ENCODE results near the gene IL24.

The IL24 gene

GRCh38 chr1:206907304-206907991, 10.2 kb downstream of the IL24 start:
- H3K36me3 ChIP-seq (ENCODE audit: insufficient read depth, low read length), result no peaks in the 10 kb centered on the region
- peaks cover 31% of the 10 kb centered on the region for H3K4me1 ChIP-seq (ENCODE audit: control insufficient read depth, insufficient read depth, low read length)
- no peak overlapping the region for H3K9ac ChIP-seq (ENCODE audit: low read depth, low read length)

GRCh38 chr1:206908038-206908437, 10.8 kb downstream of the IL24 start:
- H3K9ac ChIP-seq (ENCODE audit: low read depth, low read length), result no peak overlapping the region
- H3K4me3 ChIP-seq (ENCODE audit: low read length), result no peak overlapping the region
- H3K4me2 ChIP-seq (ENCODE audit: low read length), result no peak overlapping the region
- peaks cover 8% of the 10 kb centered on the region for H3K27me3 ChIP-seq (ENCODE audit: control insufficient read depth, insufficient read depth, low read length)
- no peaks in the 10 kb centered on the region for H3K36me3 ChIP-seq (ENCODE audit: insufficient read depth, low read length)
- H3K4me1 ChIP-seq (ENCODE audit: control insufficient read depth, insufficient read depth, low read length), result peaks cover 31% of the 10 kb centered on the region
- no peaks in the 10 kb centered on the region for H3K9me3 ChIP-seq (replicated peaks; ENCODE audit: low read length)

More at GRCh38 chr1:206907304-206907991, 10.2 kb downstream of the IL24 start:
- H3K27me3 ChIP-seq (ENCODE audit: control insufficient read depth, insufficient read depth, low read length), result peaks cover 4% of the 10 kb centered on the region
- H3K4me2 ChIP-seq (ENCODE audit: low read length), result no peak overlapping the region
- H3K9me3 ChIP-seq (replicated peaks; ENCODE audit: low read length), result no peaks in the 10 kb centered on the region
- H3K4me3 ChIP-seq (ENCODE audit: low read length), result no peak overlapping the region

- H3K4me1 ChIP-seq (ENCODE audit: control insufficient read depth, insufficient read depth, low read length), result peaks cover 24% of the 10 kb centered on the region
These were observed 12.1 kb downstream of the IL24 start for GRCh38 chr1:206909161-206909882.

GRCh38 chr1:206909883-206910318, 12.7 kb downstream of the IL24 start:
- Histone ChIP-seq H3K9ac (ENCODE audit: low read depth, low read length) (peak overlapping the region; percentile 63), H3K27me3 (ENCODE audit: control insufficient read depth, insufficient read depth, low read length) (peaks cover 18% of the 10 kb centered on the region), H3K36me3 (ENCODE audit: insufficient read depth, low read length) (no peaks in the 10 kb centered on the region), H3K9me3 (replicated peaks; ENCODE audit: low read length) (no peaks in the 10 kb centered on the region), H3K4me2 (ENCODE audit: low read length) (peak overlapping the region; percentile 88), H3K4me1 (ENCODE audit: control insufficient read depth, insufficient read depth, low read length) (peaks cover 20% of the 10 kb centered on the region), H3K4me3 (ENCODE audit: low read length) (peak overlapping the region; percentile 69)

More at GRCh38 chr1:206909161-206909882, 12.1 kb downstream of the IL24 start:
- peaks cover 17% of the 10 kb centered on the region for H3K27me3 ChIP-seq (ENCODE audit: control insufficient read depth, insufficient read depth, low read length)
- H3K9ac ChIP-seq (ENCODE audit: low read depth, low read length), result peak overlapping the region; percentile 63
- peak overlapping the region; percentile 88 for H3K4me2 ChIP-seq (ENCODE audit: low read length)
- H3K9me3 ChIP-seq (replicated peaks; ENCODE audit: low read length), result no peaks in the 10 kb centered on the region
- peak overlapping the region; percentile 69 for H3K4me3 ChIP-seq (ENCODE audit: low read length)
- H3K36me3 ChIP-seq (ENCODE audit: insufficient read depth, low read length), result no peaks in the 10 kb centered on the region

DNA sequence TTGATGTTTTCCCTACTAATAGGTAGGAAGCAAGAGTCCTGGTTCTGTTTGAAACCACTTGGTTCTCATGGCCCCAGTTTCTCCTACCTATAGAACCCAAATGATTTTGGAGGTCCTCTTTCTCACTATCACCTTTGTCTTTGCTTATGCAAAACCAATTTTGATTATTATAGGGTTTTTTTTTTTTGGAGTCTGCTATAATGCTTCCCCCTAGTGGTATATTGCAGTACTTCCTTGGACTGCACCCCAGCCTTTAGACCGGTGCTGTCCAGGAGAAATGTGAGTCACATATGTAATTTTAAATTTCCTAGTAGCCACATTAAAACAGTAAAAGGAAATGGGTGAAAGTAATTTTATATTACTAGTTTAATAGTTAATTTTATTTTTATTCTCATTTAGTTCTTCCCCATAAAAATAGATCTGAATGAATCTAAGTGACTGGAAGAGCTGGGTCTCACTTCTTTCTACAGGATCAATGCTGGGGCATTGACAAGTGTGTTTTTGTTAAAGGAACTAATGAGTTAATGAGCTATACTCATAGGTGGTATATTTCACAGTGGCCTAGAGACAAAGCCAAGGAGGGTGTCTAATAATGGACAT, 13.9 kb downstream of the IL24 start:
- Histone ChIP-seq H3K4me1 (ENCODE audit: control insufficient read depth, insufficient read depth, low read length) (peaks cover 10% of the 10 kb centered on the region), H3K36me3 (ENCODE audit: insufficient read depth, low read length) (no peaks in the 10 kb centered on the region)

GRCh38 chr1:206912445-206913095, 15.3 kb downstream of the IL24 start:
- peaks cover 39% of the 10 kb centered on the region for H3K27me3 ChIP-seq (ENCODE audit: control insufficient read depth, insufficient read depth, low read length)
- H3K9ac ChIP-seq (ENCODE audit: low read depth, low read length), result no peak overlapping the region
- H3K4me1 ChIP-seq (ENCODE audit: control insufficient read depth, insufficient read depth, low read length), result peaks cover 10% of the 10 kb centered on the region
- H3K4me2 ChIP-seq (ENCODE audit: low read length), result no peak overlapping the region
- no peaks in the 10 kb centered on the region for H3K36me3 ChIP-seq (ENCODE audit: insufficient read depth, low read length)
- no peak overlapping the region for H3K4me3 ChIP-seq (ENCODE audit: low read length)
- H3K9me3 ChIP-seq (replicated peaks; ENCODE audit: low read length), result no peaks in the 10 kb centered on the region

More for the DNA sequence above, 13.9 kb downstream of the IL24 start:
- no peak overlapping the region for H3K9ac ChIP-seq (ENCODE audit: low read depth, low read length)
- no peak overlapping the region for H3K4me2 ChIP-seq (ENCODE audit: low read length)
- H3K9me3 ChIP-seq (replicated peaks; ENCODE audit: low read length), result no peaks in the 10 kb centered on the region
- peaks cover 29% of the 10 kb centered on the region for H3K27me3 ChIP-seq (ENCODE audit: control insufficient read depth, insufficient read depth, low read length)
- H3K4me3 ChIP-seq (ENCODE audit: low read length), result no peak overlapping the region

- H3K36me3 ChIP-seq (ENCODE audit: insufficient read depth, low read length), result no peaks in the 10 kb centered on the region
These were observed 16.7 kb downstream of the IL24 start for GRCh38 chr1:206913766-206914537.

DNA sequence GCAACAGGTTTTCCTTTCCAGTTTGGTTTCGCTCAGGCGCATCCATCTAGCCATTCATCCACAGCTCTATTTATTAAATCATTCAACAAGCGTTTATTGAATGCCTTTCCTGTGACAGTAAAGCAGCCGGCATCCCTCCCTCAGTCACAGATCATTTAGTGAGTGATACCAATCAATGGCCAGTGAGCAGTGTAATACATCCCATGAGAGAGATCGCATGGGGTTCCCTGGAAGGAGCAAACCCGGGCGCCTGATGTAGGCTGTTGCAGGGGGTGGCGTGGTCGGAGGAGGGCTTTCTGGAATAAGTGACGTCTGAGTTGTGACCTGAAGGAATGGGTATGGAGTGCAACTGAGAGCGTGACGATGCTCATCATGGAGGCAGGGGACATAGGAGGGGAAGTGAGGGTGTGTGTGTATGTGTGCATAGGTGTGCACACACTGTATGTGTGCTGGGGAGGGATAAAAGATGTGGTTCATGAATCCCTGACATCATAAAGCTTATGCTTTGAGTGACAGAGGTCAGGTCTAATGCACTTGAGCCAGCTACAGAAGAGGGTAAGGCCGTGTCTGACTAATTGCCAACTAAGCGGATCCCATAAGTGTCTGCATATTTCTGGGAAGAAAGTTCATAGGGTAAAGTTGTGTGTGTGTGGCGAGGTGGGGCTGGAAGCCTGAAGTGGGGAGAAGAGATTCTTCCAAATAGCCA, 17.9 kb downstream of the IL24 start:
- no peaks in the 10 kb centered on the region for H3K36me3 ChIP-seq (ENCODE audit: insufficient read depth, low read length)
- no peaks in the 10 kb centered on the region for H3K4me1 ChIP-seq (ENCODE audit: control insufficient read depth, insufficient read depth, low read length)

More at GRCh38 chr1:206913766-206914537, 16.7 kb downstream of the IL24 start:
- Histone ChIP-seq H3K9me3 (replicated peaks; ENCODE audit: low read length) (no peaks in the 10 kb centered on the region), H3K27me3 (ENCODE audit: control insufficient read depth, insufficient read depth, low read length) (peaks cover 37% of the 10 kb centered on the region), H3K4me2 (ENCODE audit: low read length) (no peak overlapping the region), H3K4me1 (ENCODE audit: control insufficient read depth, insufficient read depth, low read length) (peaks cover 9% of the 10 kb centered on the region), H3K9ac (ENCODE audit: low read depth, low read length) (no peak overlapping the region), H3K4me3 (ENCODE audit: low read length) (no peak overlapping the region)

DNA sequence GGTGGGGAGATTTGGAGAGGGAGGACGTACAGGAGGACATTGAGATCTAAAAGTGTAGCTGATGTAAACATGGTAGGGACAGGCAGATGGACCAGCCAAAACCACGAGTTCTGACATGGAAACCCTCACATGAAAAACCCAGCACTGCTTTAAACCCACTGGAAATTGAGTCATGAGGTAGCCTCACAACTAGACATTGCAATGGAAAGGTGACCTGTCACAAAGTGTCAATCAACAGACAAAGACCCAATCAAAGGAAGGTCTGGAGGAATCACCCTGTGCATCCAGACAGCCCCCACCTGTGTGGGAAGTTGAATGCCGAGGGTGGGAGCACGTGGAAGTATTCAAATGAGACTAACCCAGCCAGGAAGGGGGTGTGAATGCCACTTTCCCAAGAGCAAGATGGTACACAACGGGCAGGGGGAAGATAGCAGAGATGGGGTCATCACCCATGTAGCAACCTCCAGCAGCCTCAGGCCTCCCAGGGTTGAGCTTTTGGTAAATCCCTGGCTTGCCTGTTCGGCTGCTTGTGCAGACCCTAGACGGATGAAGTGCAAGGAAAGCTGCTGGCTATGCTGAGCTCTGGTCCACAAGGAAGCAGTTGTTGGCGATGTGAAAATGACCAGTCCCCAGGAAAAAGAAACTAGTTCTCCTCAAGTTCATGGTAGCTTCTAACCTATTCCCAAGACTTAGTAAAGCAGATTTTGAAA, 18.9 kb downstream of the IL24 start:
- Histone ChIP-seq H3K4me1 (ENCODE audit: control insufficient read depth, insufficient read depth, low read length) (no peaks in the 10 kb centered on the region), H3K27me3 (ENCODE audit: control insufficient read depth, insufficient read depth, low read length) (peaks cover 35% of the 10 kb centered on the region), H3K9me3 (replicated peaks; ENCODE audit: low read length) (no peaks in the 10 kb centered on the region), H3K4me2 (ENCODE audit: low read length) (no peak overlapping the region), H3K9ac (ENCODE audit: low read depth, low read length) (no peak overlapping the region), H3K4me3 (ENCODE audit: low read length) (no peak overlapping the region), H3K36me3 (ENCODE audit: insufficient read depth, low read length) (no peaks in the 10 kb centered on the region)

More for the DNA sequence above, 17.9 kb downstream of the IL24 start:
- H3K4me2 ChIP-seq (ENCODE audit: low read length), result no peak overlapping the region
- H3K9me3 ChIP-seq (replicated peaks; ENCODE audit: low read length), result no peaks in the 10 kb centered on the region
- H3K9ac ChIP-seq (ENCODE audit: low read depth, low read length), result no peak overlapping the region
- peaks cover 35% of the 10 kb centered on the region for H3K27me3 ChIP-seq (ENCODE audit: control insufficient read depth, insufficient read depth, low read length)
- no peak overlapping the region for H3K4me3 ChIP-seq (ENCODE audit: low read length)

DNA sequence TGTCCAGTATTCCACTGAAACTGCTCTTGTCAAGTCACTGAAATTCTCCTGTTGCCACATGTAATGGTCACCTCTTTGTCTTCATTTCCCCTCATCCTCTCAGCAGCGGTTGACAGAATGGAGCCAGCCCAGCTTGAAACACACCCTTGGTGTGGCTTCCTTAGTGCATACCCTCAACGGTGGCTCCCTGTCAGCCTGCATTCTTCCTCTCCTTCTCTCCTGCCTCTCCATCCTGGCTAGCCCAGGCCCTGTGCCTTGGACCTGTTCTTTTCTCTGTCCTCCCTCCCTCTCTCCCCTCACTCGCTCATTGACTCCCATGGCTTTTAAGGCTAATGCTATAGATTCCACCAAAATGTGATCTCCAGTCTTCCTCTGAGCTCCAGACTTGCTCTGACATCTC, 20.8 kb downstream of the IL24 start:
- no peak overlapping the region for H3K4me3 ChIP-seq (ENCODE audit: low read length)
- H3K36me3 ChIP-seq (ENCODE audit: insufficient read depth, low read length), result no peaks in the 10 kb centered on the region
- no peak overlapping the region for H3K4me2 ChIP-seq (ENCODE audit: low read length)
- no peak overlapping the region for H3K9ac ChIP-seq (ENCODE audit: low read depth, low read length)
- peaks cover 1% of the 10 kb centered on the region for H3K4me1 ChIP-seq (ENCODE audit: control insufficient read depth, insufficient read depth, low read length)
- peaks cover 31% of the 10 kb centered on the region for H3K27me3 ChIP-seq (ENCODE audit: control insufficient read depth, insufficient read depth, low read length)
- no peaks in the 10 kb centered on the region for H3K9me3 ChIP-seq (replicated peaks; ENCODE audit: low read length)
